OCI-LY3 (cell line): ENCODE data around the gene A3GALT2.

Experiments
- H2AFZ ChIP-seq: fragments of 200-600, 300-600 bp; shearing (Covaris generic); 2 replicates; pipeline ENCODE4 v1.6.0; 2014; ENCODE audit warnings: antibody characterized with exemption, low read depth, low read length
- H3K27ac ChIP-seq: fragments of 200-600, 300-600 bp; sonication (generic); 2 replicates; pipeline ENCODE4 v1.5.1; 2014; ENCODE audit warnings: mild to moderate bottlenecking, low read length, moderate library complexity, mixed read lengths
- H3K27me3 ChIP-seq: fragments of 200-600, 300-600 bp; sonication (generic); 2 replicates; pipeline ENCODE4 v1.6.1; 2014; ENCODE audit warnings: low read depth, low read length, mixed read lengths
- H3K36me3 ChIP-seq: fragments of 200-600, 300-600 bp; sonication (generic); replicated peaks from 2 replicates; pipeline ENCODE3; 2014; ENCODE audit warnings: low read depth, low read length, mixed read lengths
- H3K4me1 ChIP-seq: fragments of 300-600, 200-600 bp; sonication (generic); 2 replicates; pipeline ENCODE4 v1.6.1; 2014; ENCODE audit warnings: low read length, mixed read lengths
- H3K4me2 ChIP-seq: fragments of 200-600, 300-600 bp; sonication (generic); 2 replicates; pipeline ENCODE4 v1.6.1; 2014; ENCODE audit warnings: low read length, mixed read lengths
- H3K4me3 ChIP-seq: fragments of 300-600, 200-600 bp; sonication (generic); 2 replicates; pipeline ENCODE4 v1.5.1; 2014; ENCODE audit warnings: antibody characterized with exemption, mild to moderate bottlenecking, low read length, moderate library complexity
- H3K79me2 ChIP-seq: fragments of 300-600, 200-600 bp; shearing (Covaris generic); 2 replicates; pipeline ENCODE4 v1.6.1; 2014; ENCODE audit warnings: mild to moderate bottlenecking, low read length, mixed read lengths
- H3K9ac ChIP-seq: fragments of 300-600, 200-600 bp; shearing (Covaris generic); 2 replicates; pipeline ENCODE4 v1.6.0; 2014; ENCODE audit warnings: mild to moderate bottlenecking, low read length, moderate library complexity
- H3K9me3 ChIP-seq: fragments of 200-600, 300-600 bp; shearing (Covaris generic); 2 replicates; pipeline ENCODE4 v1.6.1; 2014; ENCODE audit warnings: low read length, mixed read lengths; ENCODE audit not compliant: insufficient read depth
- H4K20me1 ChIP-seq: fragments of 200-600, 300-600 bp; sonication (generic); 2 replicates; pipeline ENCODE4 v1.6.1; 2016; ENCODE audit warnings: low read length, mixed read lengths; ENCODE audit not compliant: insufficient read depth
- EZH2phosphoT487 ChIP-seq: fragments of 200-600 bp; shearing (Covaris generic); IDR thresholded peaks from 2 replicates; pipeline ENCODE4 v1.6.1; 2018; ENCODE audit warnings: antibody characterized with exemption, mixed run types, low read depth
- TF ChIP-seq, protein P1 (sequence below): fragments of 200-600, 300-600 bp; sonication (generic); IDR thresholded peaks from 2 replicates; pipeline ENCODE4 v1.5.1; 2014; ENCODE audit warnings: antibody characterized with exemption, low read length, low read depth

A3GALT2 gene

DNA sequence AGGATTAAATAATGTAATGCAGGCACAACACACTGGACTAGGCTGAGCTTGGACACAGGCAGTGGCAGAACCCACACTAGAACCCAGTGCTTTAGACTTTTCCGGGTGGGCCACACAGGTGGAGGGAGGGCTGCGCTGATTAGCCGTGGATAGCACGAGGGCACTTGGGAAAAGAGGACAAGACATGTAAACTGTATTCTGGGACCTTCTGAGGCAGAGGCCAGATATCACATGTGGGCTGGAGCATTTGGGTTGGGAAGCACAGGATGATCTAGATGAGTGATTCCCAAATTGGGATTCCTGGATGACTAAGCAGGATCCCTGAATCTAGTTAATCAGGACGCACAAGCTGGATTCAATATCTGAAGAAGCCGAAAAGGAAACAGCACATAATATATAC, 20.3 kb upstream of the A3GALT2 start:
- TF ChIP-seq EZH2phosphoT487, result no peak
- TF ChIP-seq, protein P1, sequence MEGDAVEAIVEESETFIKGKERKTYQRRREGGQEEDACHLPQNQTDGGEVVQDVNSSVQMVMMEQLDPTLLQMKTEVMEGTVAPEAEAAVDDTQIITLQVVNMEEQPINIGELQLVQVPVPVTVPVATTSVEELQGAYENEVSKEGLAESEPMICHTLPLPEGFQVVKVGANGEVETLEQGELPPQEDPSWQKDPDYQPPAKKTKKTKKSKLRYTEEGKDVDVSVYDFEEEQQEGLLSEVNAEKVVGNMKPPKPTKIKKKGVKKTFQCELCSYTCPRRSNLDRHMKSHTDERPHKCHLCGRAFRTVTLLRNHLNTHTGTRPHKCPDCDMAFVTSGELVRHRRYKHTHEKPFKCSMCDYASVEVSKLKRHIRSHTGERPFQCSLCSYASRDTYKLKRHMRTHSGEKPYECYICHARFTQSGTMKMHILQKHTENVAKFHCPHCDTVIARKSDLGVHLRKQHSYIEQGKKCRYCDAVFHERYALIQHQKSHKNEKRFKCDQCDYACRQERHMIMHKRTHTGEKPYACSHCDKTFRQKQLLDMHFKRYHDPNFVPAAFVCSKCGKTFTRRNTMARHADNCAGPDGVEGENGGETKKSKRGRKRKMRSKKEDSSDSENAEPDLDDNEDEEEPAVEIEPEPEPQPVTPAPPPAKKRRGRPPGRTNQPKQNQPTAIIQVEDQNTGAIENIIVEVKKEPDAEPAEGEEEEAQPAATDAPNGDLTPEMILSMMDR, result no peak
- Histone ChIP-seq H3K27me3 (no peaks in the 10 kb centered on the region), H3K4me2 (no peak overlapping the region), H3K79me2 (peaks cover 58% of the 10 kb centered on the region), H3K36me3 (peaks cover 3% of the 10 kb centered on the region), H3K9me3 (no peaks in the 10 kb centered on the region), H4K20me1 (peaks cover 30% of the 10 kb centered on the region), H3K9ac (no peak overlapping the region), H3K27ac (no peak overlapping the region), H2AFZ (no peak overlapping the region), H3K4me1 (peaks cover 10% of the 10 kb centered on the region), H3K4me3 (no peak overlapping the region)

DNA sequence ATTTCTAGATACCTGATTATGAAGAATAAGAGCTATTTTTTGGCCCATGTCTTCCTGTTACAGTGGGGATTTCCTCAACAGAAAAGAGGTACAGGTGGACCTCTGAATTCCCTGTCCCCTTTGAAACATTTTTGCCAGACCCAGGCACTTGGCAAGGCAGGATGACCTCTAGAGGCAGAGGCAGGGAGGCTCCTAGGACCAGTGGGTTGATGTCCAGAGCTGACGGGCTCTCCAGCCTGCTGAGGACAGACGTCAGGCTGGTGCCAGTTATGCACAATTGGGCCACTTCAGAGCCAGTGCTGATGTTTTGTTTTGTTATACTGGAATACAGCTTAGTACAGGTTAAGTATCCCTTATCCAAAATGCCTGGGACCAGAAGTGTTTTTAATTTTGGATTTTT, 18.5 kb upstream of the A3GALT2 start:
- H3K9ac ChIP-seq, result no peak overlapping the region
- no peak overlapping the region for H3K4me2 ChIP-seq
- no peaks in the 10 kb centered on the region for H3K27me3 ChIP-seq
- H3K4me1 ChIP-seq, result peaks cover 10% of the 10 kb centered on the region
- H3K79me2 ChIP-seq, result peaks cover 42% of the 10 kb centered on the region
- H3K9me3 ChIP-seq, result no peaks in the 10 kb centered on the region
- no peak overlapping the region for H3K27ac ChIP-seq
- H3K36me3 ChIP-seq, result no peaks in the 10 kb centered on the region
- TF ChIP-seq EZH2phosphoT487, result no peak
- TF ChIP-seq, protein P1, result no peak
- no peak overlapping the region for H2AFZ ChIP-seq
- no peak overlapping the region for H3K4me3 ChIP-seq
- peaks cover 33% of the 10 kb centered on the region for H4K20me1 ChIP-seq

DNA sequence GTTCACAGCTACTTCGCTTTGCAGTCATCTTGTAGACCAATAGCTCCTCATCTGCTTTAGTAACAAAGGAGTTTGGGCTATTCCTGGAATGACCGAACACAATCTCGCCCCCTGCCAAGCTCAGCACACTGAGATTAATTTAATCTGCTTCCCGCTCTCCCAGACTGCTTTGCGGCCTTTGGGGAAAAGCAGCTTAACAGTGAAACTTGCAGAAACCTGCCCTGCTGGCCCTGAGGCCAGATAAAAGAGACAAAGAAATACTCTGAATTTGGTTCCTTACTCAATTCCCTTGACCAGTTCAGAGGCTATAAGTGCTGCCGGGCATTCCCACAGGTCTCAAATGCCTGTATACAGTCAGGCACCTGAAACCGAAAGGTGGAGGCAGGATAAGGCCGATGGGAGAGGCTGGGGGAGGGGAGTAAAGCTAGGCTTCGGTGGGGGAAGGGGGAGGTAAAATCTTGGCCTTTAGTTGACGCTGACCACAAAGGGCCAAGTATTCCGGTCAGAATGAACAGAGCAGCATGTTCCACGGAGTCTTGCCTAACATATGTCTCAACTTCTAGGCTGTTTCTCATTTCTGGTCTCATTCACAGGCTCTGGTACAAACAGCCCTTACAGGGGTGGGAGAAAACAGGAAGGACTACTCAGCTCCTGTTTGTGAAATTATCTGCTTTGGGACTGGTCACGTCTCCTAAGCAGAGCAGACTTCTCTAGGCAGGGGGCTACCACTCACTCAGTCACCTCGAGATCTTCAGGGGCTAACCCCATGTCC, 17.7 kb upstream of the A3GALT2 start:
- Histone ChIP-seq H3K9me3 (no peaks in the 10 kb centered on the region), H2AFZ (no peak overlapping the region), H3K4me3 (no peak overlapping the region), H3K27me3 (no peaks in the 10 kb centered on the region), H3K79me2 (peaks cover 41% of the 10 kb centered on the region), H4K20me1 (peaks cover 33% of the 10 kb centered on the region), H3K27ac (no peak overlapping the region), H3K4me1 (peaks cover 10% of the 10 kb centered on the region), H3K4me2 (no peak overlapping the region), H3K9ac (no peak overlapping the region), H3K36me3 (no peaks in the 10 kb centered on the region)
- TF ChIP-seq, protein P1, result no peak
- no peak for TF ChIP-seq EZH2phosphoT487

DNA sequence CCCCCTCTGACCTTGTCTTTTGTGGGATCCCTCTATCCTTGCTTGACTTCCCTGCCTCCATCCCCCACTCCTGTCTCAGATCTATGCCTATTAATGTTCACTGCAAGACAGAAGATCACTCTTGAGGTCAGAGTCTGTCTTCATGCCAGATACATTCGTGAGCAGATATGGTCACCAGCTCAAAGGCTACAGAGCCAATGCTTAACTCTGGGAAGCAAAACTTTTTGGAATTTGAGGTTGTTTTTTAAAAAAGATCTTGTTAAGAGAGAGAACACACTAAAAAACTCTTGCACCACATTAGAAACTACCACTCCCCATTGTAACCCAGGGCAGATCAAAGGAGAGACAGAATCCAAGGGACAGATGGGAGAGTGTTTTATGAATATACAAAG, 17.1 kb upstream of the A3GALT2 start:
- H3K9me3 ChIP-seq, result no peaks in the 10 kb centered on the region
- H3K27ac ChIP-seq, result no peak overlapping the region
- TF ChIP-seq EZH2phosphoT487, result no peak
- TF ChIP-seq, protein P1, result no peak
- no peaks in the 10 kb centered on the region for H3K36me3 ChIP-seq
- no peaks in the 10 kb centered on the region for H3K27me3 ChIP-seq
- no peak overlapping the region for H3K4me3 ChIP-seq
- H3K4me1 ChIP-seq, result peaks cover 10% of the 10 kb centered on the region
- peaks cover 39% of the 10 kb centered on the region for H3K79me2 ChIP-seq
- H3K4me2 ChIP-seq, result no peak overlapping the region
- no peak overlapping the region for H2AFZ ChIP-seq
- no peak overlapping the region for H3K9ac ChIP-seq
- H4K20me1 ChIP-seq, result peaks cover 33% of the 10 kb centered on the region
